Mesenchymal stem cell (in vitro differentiated cells and primary cell): ENCODE data around the gene EFEMP1.

ENCODE experiments used
- DNase-seq: peaks from one replicate; pipeline ENCODE4 v3.0.0-alpha.2; 2013
- H2AFZ ChIP-seq: one replicate; pipeline ENCODE4 v1.6.1; 2013; ENCODE audit warnings: low read depth, mild to moderate bottlenecking, control low read depth, inconsistent platforms, low read length, moderate library complexity
- H2AK5ac ChIP-seq: 2 replicates; pipeline ENCODE4 v1.6.1; 2013; ENCODE audit warnings: low read length, moderate library complexity, mild to moderate bottlenecking, inconsistent platforms; ENCODE audit not compliant: severe bottlenecking
- H2BK120ac ChIP-seq: one replicate; pipeline ENCODE4 v1.6.1; 2013; ENCODE audit warnings: low read depth, mild to moderate bottlenecking, inconsistent platforms, low read length, moderate library complexity
- H2BK12ac ChIP-seq, 2 experiments: one replicate each; pipeline ENCODE4 v1.6.1; 2013; ENCODE audit warnings: inconsistent platforms in 2 of 2, low read length in 2 of 2, mild to moderate bottlenecking in 2 of 2, moderate library complexity in 2 of 2, control low read depth in 1 of 2
- H2BK15ac ChIP-seq: one replicate; pipeline ENCODE4 v1.6.1; 2013; ENCODE audit warnings: mild to moderate bottlenecking, low read depth, inconsistent platforms; ENCODE audit not compliant: poor library complexity, severe bottlenecking
- H2BK5ac ChIP-seq: 2 replicates; pipeline ENCODE4 v1.6.1; 2013; ENCODE audit warnings: low read depth, mild to moderate bottlenecking, low read length, control low read depth, inconsistent platforms; ENCODE audit not compliant: poor library complexity, severe bottlenecking
- H3K14ac ChIP-seq, 2 experiments: one replicate each; pipeline ENCODE4 v1.6.1; 2013; ENCODE audit warnings: inconsistent platforms in 2 of 2, low read length in 2 of 2, control low read depth in 1 of 2, mild to moderate bottlenecking in 1 of 2, moderate library complexity in 1 of 2
- H3K18ac ChIP-seq, 2 experiments: one replicate each; pipeline ENCODE4 v1.6.1; 2013; ENCODE audit warnings: inconsistent platforms in 2 of 2, low read length in 2 of 2, control low read depth in 1 of 2, low read depth in 1 of 2, mild to moderate bottlenecking in 1 of 2
- H3K23ac ChIP-seq, 2 experiments: one replicate each; pipeline ENCODE4 v1.6.1; 2013; ENCODE audit warnings: inconsistent platforms in 2 of 2, low read length in 2 of 2, mild to moderate bottlenecking in 2 of 2, moderate library complexity in 2 of 2, control low read depth in 1 of 2
- H3K27ac ChIP-seq: 2 replicates; pipeline ENCODE4 v1.5.1; 2013; ENCODE audit warnings: mild to moderate bottlenecking, moderate library complexity, low read length, control low read depth, inconsistent platforms; ENCODE audit not compliant: poor library complexity, severe bottlenecking
- H3K27me3 ChIP-seq, 2 experiments: 2 replicates each; pipeline versions ENCODE4 v1.6.1 to v1.7.0; 2013; ENCODE audit warnings: low read length in 2 of 2, mild to moderate bottlenecking in 2 of 2, moderate library complexity in 2 of 2, control low read depth in 1 of 2, inconsistent platforms in 1 of 2; ENCODE audit not compliant: control insufficient read depth in 1 of 2, insufficient read depth in 1 of 2
- H3K36me3 ChIP-seq, 2 experiments: 2 replicates each; pipeline versions ENCODE4 v1.6.1 to v1.7.0; 2013; ENCODE audit warnings: low read length in 2 of 2, control low read depth in 1 of 2, inconsistent platforms in 1 of 2, low read depth in 1 of 2, mild to moderate bottlenecking in 1 of 2; ENCODE audit not compliant: insufficient read depth in 2 of 2, control insufficient read depth in 1 of 2
- H3K4ac ChIP-seq, 2 experiments: one replicate each; pipeline ENCODE4 v1.6.1; 2013; ENCODE audit warnings: inconsistent platforms in 2 of 2, low read length in 2 of 2, mild to moderate bottlenecking in 2 of 2, moderate library complexity in 2 of 2, control low read depth in 1 of 2, low read depth in 1 of 2
- H3K4me1 ChIP-seq: 2 replicates; pipeline ENCODE4 v1.6.1; 2013; ENCODE audit warnings: low read depth, low read length, control low read depth; ENCODE audit not compliant: control insufficient read depth, insufficient read depth
- H3K4me2 ChIP-seq: 2 replicates; pipeline ENCODE4 v1.6.1; 2013; ENCODE audit warnings: low read length, mild to moderate bottlenecking, inconsistent platforms; ENCODE audit not compliant: poor library complexity, severe bottlenecking
- H3K4me3 ChIP-seq, 2 experiments: 2 replicates each; pipeline versions ENCODE4 v1.5.1 to v1.7.0; 2013; ENCODE audit warnings: low read length in 2 of 2, mild to moderate bottlenecking in 2 of 2, control low read depth in 1 of 2, low read depth in 1 of 2; ENCODE audit not compliant: insufficient read depth in 1 of 2
- H3K79me1 ChIP-seq: replicated peaks from 2 replicates; pipeline ENCODE4 v1.6.1; 2013; ENCODE audit warnings: mild to moderate bottlenecking, control low read depth, low read length, inconsistent platforms; ENCODE audit not compliant: poor library complexity, severe bottlenecking
- H3K9ac ChIP-seq: 2 replicates; pipeline ENCODE4 v1.7.0; 2013; ENCODE audit warnings: mild to moderate bottlenecking, low read length, moderate library complexity
- H3K9me3 ChIP-seq: 2 replicates; pipeline ENCODE4 v1.7.0; 2013; ENCODE audit warnings: mild to moderate bottlenecking, low read length; ENCODE audit not compliant: control insufficient read depth
- H4K8ac ChIP-seq: one replicate; pipeline ENCODE4 v1.6.1; 2013; ENCODE audit warnings: inconsistent platforms, mild to moderate bottlenecking, low read length, moderate library complexity
- H4K91ac ChIP-seq: one replicate; pipeline ENCODE4 v1.6.1; 2013; ENCODE audit warnings: mild to moderate bottlenecking, low read length, inconsistent platforms
- WGBS: methylation state at CpG from one replicate; pipeline ENCODE4 v1.1.7; 2013; ENCODE audit warnings: mixed read lengths; 5-methylcytosine and 5-hydroxymethylcytosine counted together

EFEMP1 gene

DNA sequence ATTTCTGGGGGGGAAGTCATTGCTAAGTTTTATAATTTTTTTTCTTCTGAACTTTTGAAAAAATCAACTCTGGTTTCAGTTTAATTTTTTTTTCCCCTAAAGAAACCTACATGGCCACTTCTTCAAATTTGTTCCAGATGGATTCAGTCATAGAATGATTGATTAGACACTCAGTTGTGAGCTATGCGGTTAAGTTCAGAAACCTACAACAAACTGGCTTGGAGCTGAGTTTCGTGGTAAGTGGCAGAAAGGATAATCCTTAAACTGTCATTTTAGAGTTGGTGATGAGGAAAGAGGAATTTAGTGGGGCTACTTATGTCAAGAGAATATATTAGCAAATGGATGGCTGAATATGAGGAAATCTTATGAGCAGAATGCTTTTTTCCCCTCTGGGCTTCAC, 23.7 kb downstream of the EFEMP1 start:
- Histone ChIP-seq H2AFZ (no peak overlapping the region), H2BK5ac (no peak overlapping the region), H3K14ac (no peak overlapping the region), H3K23ac (no peak overlapping the region), H2BK12ac (no peak overlapping the region), H2AK5ac (peak overlapping the region; percentile 68), H3K4me1 (peaks cover 2% of the 10 kb centered on the region), H4K91ac (no peak overlapping the region), H2BK15ac (no peak overlapping the region), H3K9ac (no peak overlapping the region), H3K79me1 (no peaks in the 10 kb centered on the region), H3K27ac (no peak overlapping the region), H3K4me2 (no peak overlapping the region), H3K36me3 (peaks cover 0 to 53% of the 10 kb centered on the region in 2 experiments), H3K9me3 (peaks cover 14% of the 10 kb centered on the region), H3K4me3 (no peak overlapping the region), H2BK120ac (no peak overlapping the region), H3K18ac (no peak overlapping the region), H4K8ac (peak overlapping the region; percentile 72), H3K27me3 (no peaks in the 10 kb centered on the region), H3K4ac (no peak overlapping the region)
- no peak for DNase-seq
- WGBS = 65% methylated on average over 2 of the region's 2 CpGs

GRCh38 chr2:55898386-55899040, 25.1 kb downstream of the EFEMP1 start:
- H3K4me1 ChIP-seq = peaks cover 2% of the 10 kb centered on the region
- WGBS = 98% methylated on average over 5 of the region's 5 CpGs
- H3K4ac ChIP-seq = no peak overlapping the region
- no peak overlapping the region for H4K8ac ChIP-seq
- no peak overlapping the region for H3K18ac ChIP-seq
- H3K9ac ChIP-seq = no peak overlapping the region
- H3K23ac ChIP-seq = no peak overlapping the region
- no peak overlapping the region for H3K14ac ChIP-seq
- no peak overlapping the region for H3K4me3 ChIP-seq
- H2BK12ac ChIP-seq = peak overlapping the region in 1 of 2 experiments; percentile 15
- H3K27me3 ChIP-seq = no peaks in the 10 kb centered on the region
- no peaks in the 10 kb centered on the region for H3K79me1 ChIP-seq
- H2BK120ac ChIP-seq = no peak overlapping the region
- no peak overlapping the region for H4K91ac ChIP-seq
- H2BK15ac ChIP-seq = no peak overlapping the region
- peaks cover 3% of the 10 kb centered on the region for H3K9me3 ChIP-seq
- no peak overlapping the region for H2BK5ac ChIP-seq
- H3K27ac ChIP-seq = no peak overlapping the region
- peaks cover 0 to 41% of the 10 kb centered on the region in 2 experiments for H3K36me3 ChIP-seq
- no peak for DNase-seq
- no peak overlapping the region for H2AK5ac ChIP-seq
- no peak overlapping the region for H2AFZ ChIP-seq
- H3K4me2 ChIP-seq = no peak overlapping the region

- Histone ChIP-seq H2BK15ac (no peak overlapping the region), H2BK12ac (no peak overlapping the region)
Observed at GRCh38 chr2:55896633-55897032, 26.9 kb downstream of the EFEMP1 start.

GRCh38 chr2:55894720-55895119, 28.9 kb downstream of the EFEMP1 start:
- H4K91ac ChIP-seq = no peak overlapping the region
- H3K4me1 ChIP-seq = no peaks in the 10 kb centered on the region
- H3K4me3 ChIP-seq = no peak overlapping the region
- no peak overlapping the region for H2AK5ac ChIP-seq
- no peak overlapping the region for H3K4me2 ChIP-seq
- H3K4ac ChIP-seq = no peak overlapping the region
- no peak overlapping the region for H3K23ac ChIP-seq
- no peak overlapping the region for H3K18ac ChIP-seq
- no peak overlapping the region for H3K14ac ChIP-seq
- H2AFZ ChIP-seq = no peak overlapping the region
- no peaks in the 10 kb centered on the region for H3K27me3 ChIP-seq
- H3K9ac ChIP-seq = no peak overlapping the region
- no peak overlapping the region for H2BK120ac ChIP-seq
- no peak overlapping the region for H3K27ac ChIP-seq
- no peak overlapping the region for H2BK12ac ChIP-seq
- no peaks in the 10 kb centered on the region for H3K79me1 ChIP-seq
- H2BK5ac ChIP-seq = no peak overlapping the region
- H3K9me3 ChIP-seq = no peaks in the 10 kb centered on the region
- H3K36me3 ChIP-seq = peaks cover 0 to 26% of the 10 kb centered on the region in 2 experiments
- H2BK15ac ChIP-seq = no peak overlapping the region
- H4K8ac ChIP-seq = peak overlapping the region; percentile 48
- 87% methylated on average over 1 of the region's 2 CpGs for WGBS
- no peak for DNase-seq

More at GRCh38 chr2:55896633-55897032, 26.9 kb downstream of the EFEMP1 start:
- Histone ChIP-seq H4K91ac (no peak overlapping the region), H3K9ac (no peak overlapping the region), H3K27me3 (no peaks in the 10 kb centered on the region), H2AK5ac (no peak overlapping the region), H3K4me1 (peaks cover 2% of the 10 kb centered on the region), H3K36me3 (peaks cover 0 to 26% of the 10 kb centered on the region in 2 experiments), H3K18ac (peak overlapping the region in 1 of 2 experiments; percentile 11), H3K4me2 (no peak overlapping the region), H2AFZ (no peak overlapping the region), H2BK120ac (no peak overlapping the region), H3K9me3 (no peaks in the 10 kb centered on the region), H3K23ac (no peak overlapping the region), H4K8ac (no peak overlapping the region), H3K27ac (no peak overlapping the region), H3K4me3 (no peak overlapping the region), H3K14ac (no peak overlapping the region), H3K79me1 (no peaks in the 10 kb centered on the region), H2BK5ac (no peak overlapping the region), H3K4ac (no peak overlapping the region)
- DNase-seq = no peak
